Stimulated activated CD4-positive, alpha-beta T cell treated with anti-CD3 and anti-CD28 coated beads, TNF-alpha, amount 100 ng/mL, for 4 hours (primary cell): ENCODE measurements around the gene GCG.

Source experiments
- DNase-seq, 3 experiments: peaks; one replicate each; pipeline ENCODE4 v3.0.0-alpha.2; 2020; ENCODE audit warnings: low read depth in 3 of 3

The GCG gene

DNA sequence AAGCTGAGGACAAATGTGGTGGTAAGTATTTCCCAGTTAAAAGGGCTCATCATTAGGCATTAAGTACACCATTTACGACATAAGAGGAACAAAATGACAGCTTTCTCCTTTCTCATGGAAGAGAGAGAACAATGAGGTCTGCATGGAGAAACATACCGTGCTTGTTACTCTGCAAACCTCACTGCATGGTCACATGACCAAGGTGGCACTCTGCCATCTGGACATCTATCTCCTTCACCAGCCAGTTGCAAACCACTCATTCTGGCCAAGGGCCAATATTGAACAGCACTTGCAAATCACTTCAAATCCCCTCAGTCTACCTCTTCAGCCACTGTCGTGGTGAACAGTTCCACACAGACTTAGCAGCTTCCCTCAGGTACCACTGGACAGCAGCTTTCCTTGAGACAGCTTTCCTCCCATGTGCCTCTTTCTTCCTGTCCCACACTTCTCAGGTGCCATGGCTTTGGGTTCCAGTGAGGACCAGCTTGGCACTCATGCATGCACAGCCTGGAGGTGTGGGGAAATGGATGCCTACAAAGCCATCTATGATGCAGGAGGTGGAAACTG is 48.5 kb downstream of the GCG start:
- DNase-seq: no peak

DNA sequence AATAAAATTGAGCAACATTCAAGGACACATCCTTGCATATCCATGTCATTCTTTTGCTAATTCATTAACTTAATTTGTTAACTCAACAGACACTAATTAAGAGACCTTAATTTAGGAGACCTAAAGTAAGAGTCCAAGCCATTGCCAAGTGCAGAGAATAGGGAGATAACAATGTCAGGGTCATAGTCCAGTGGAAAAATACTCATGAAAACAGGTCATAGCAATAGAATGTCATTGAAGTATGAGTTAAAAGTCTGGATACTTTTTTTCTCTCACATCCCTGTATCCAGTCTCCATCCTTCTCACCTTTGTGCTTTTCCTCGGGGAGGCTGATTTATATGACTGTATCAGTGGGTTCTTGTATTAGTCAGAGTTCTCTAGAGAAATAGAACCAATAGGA is 51.5 kb downstream of the GCG start:
- no peak for DNase-seq

- DNase-seq: no peak
Observed at GRCh38 chr2:162099836-162100235, 52.2 kb downstream of the GCG start.
